CD14-positive monocyte (primary cell): ENCODE data around the gene MAP6. TPM values are rescaled to one million over a fixed set of nuclear protein-coding genes. Genes with fewer than 3 reads are reported as not detected.

Experiments used
- DNase-seq, 3 donors: peaks; one replicate each; pipeline ENCODE4 v3.0.0-alpha.2; 2011 to 2022
- H2AFZ ChIP-seq: 2 replicates; pipeline ENCODE4 v1.6.0; 2012; ENCODE audit warnings: mild to moderate bottlenecking, low read depth, low read length, inconsistent platforms; ENCODE audit not compliant: insufficient read depth, poor library complexity, severe bottlenecking
- H3K27ac ChIP-seq, 2 donors: 1 replicate in 1 of 2; 2 replicates in 1 of 2; pipeline ENCODE4 v1.5.1; 2012 to 2013; ENCODE audit warnings: low read length in 2 of 2, control low read depth in 1 of 2, inconsistent platforms in 1 of 2, low read depth in 1 of 2, mild to moderate bottlenecking in 1 of 2
- H3K27me3 ChIP-seq, 2 donors: one replicate each; pipeline versions ENCODE4 v1.6.0 to v1.6.1; 2011 to 2013; ENCODE audit warnings: low read length in 2 of 2; ENCODE audit not compliant: control insufficient read depth in 2 of 2, insufficient read depth in 2 of 2
- H3K36me3 ChIP-seq, 2 donors: replicated peaks in 1 of 2; 1 replicate in 1 of 2; 2 replicates in 1 of 2; pipeline versions ENCODE4 v1.5.1 to v1.6.1; 2012 to 2013; ENCODE audit warnings: low read length in 2 of 2, control low read depth in 1 of 2, inconsistent platforms in 1 of 2, mild to moderate bottlenecking in 1 of 2; ENCODE audit not compliant: insufficient read depth in 2 of 2, control insufficient read depth in 1 of 2
- H3K4me1 ChIP-seq, 2 donors: 1 replicate in 1 of 2; 2 replicates in 1 of 2; pipeline versions ENCODE4 v1.5.1 to v1.6.1; 2012 to 2013; ENCODE audit warnings: low read length in 2 of 2, control low read depth in 1 of 2, inconsistent platforms in 1 of 2, mild to moderate bottlenecking in 1 of 2, moderate library complexity in 1 of 2; ENCODE audit not compliant: insufficient read depth in 2 of 2, control insufficient read depth in 1 of 2
- H3K4me2 ChIP-seq: replicated peaks from 2 replicates; pipeline ENCODE3; 2012; ENCODE audit warnings: low read length, moderate library complexity, mild to moderate bottlenecking; ENCODE audit not compliant: poor library complexity, severe bottlenecking; ENCODE audit errors: extremely low read depth
- H3K4me3 ChIP-seq, 3 experiments: fragments of 200-600 bp in 1 of 3; sonication (generic) in 1 of 3; replicated peaks in 1 of 3; 1 replicate in 2 of 3; 2 replicates in 1 of 3; pipeline ENCODE4 v1.5.1; 2011 to 2013; ENCODE audit warnings: low read length in 3 of 3, mild to moderate bottlenecking in 3 of 3, control low read depth in 2 of 3, low read depth in 2 of 3, inconsistent platforms in 1 of 3, moderate library complexity in 1 of 3
- H3K79me2 ChIP-seq: 2 replicates; pipeline ENCODE4 v1.6.0; 2012; ENCODE audit warnings: mild to moderate bottlenecking, control low read depth, inconsistent platforms, low read length, moderate library complexity; ENCODE audit not compliant: insufficient read depth
- H3K9ac ChIP-seq: 2 replicates; pipeline ENCODE4 v1.6.0; 2017; ENCODE audit warnings: low read length, mild to moderate bottlenecking; ENCODE audit not compliant: insufficient read depth, poor library complexity, severe bottlenecking
- H3K9me3 ChIP-seq, 2 donors: replicated peaks in 1 of 2; 1 replicate in 1 of 2; 2 replicates in 1 of 2; pipeline versions ENCODE4 v1.5.1 to v1.6.1; 2012 to 2013; ENCODE audit warnings: low read length in 2 of 2, control low read depth in 1 of 2; ENCODE audit not compliant: control insufficient read depth in 1 of 2, insufficient read depth in 1 of 2
- H4K20me1 ChIP-seq: 2 replicates; pipeline ENCODE4 v1.6.0; 2012; ENCODE audit warnings: mild to moderate bottlenecking, low read length, control low read depth, moderate library complexity; ENCODE audit not compliant: insufficient read depth
- H3K27ac Mint-ChIP-seq, 7 donors: one replicate each; pipeline ENCODE4 v1.8.0; 2020; ENCODE audit warnings: mild to moderate bottlenecking in 7 of 7, mixed read lengths in 7 of 7, moderate library complexity in 6 of 7, inconsistent platforms in 2 of 7
- H3K27me3 Mint-ChIP-seq, 3 donors: one replicate each; pipeline ENCODE4 v1.8.0; 2021 to 2022; ENCODE audit warnings: low read depth in 3 of 3, mild to moderate bottlenecking in 3 of 3, mixed read lengths in 3 of 3, moderate library complexity in 3 of 3, inconsistent platforms in 1 of 3
- H3K36me3 Mint-ChIP-seq, 2 donors: one replicate each; pipeline ENCODE4 v1.8.0; 2020; ENCODE audit warnings: mixed read lengths in 2 of 2, inconsistent platforms in 1 of 2, mild to moderate bottlenecking in 1 of 2
- H3K4me1 Mint-ChIP-seq: one replicate; pipeline ENCODE4 v1.8.0; 2020; ENCODE audit warnings: mild to moderate bottlenecking, mixed read lengths
- H3K4me3 Mint-ChIP-seq, 2 donors: one replicate each; pipeline ENCODE4 v1.8.0; 2020; ENCODE audit warnings: mild to moderate bottlenecking in 2 of 2, mixed read lengths in 2 of 2, moderate library complexity in 1 of 2
- H3K9me3 Mint-ChIP-seq, 7 donors: one replicate each; pipeline ENCODE4 v1.8.0; 2020 to 2022; ENCODE audit warnings: mixed read lengths in 7 of 7, mild to moderate bottlenecking in 6 of 7, moderate library complexity in 6 of 7, inconsistent platforms in 2 of 7
- CTCF ChIP-seq: fragments of 200-600 bp; IDR thresholded peaks from one replicate; pipeline ENCODE4 v1.8.0; 2022; ENCODE audit warnings: antibody characterized with exemption, mild to moderate bottlenecking
- WGBS: methylation state at CpG from one replicate; pipeline ENCODE4 v1.1.5; 2013; ENCODE audit warnings: missing lambda C conversion rate; ENCODE audit not compliant: insufficient coverage; 5-methylcytosine and 5-hydroxymethylcytosine counted together
- intact Hi-C, 2 donors: fragments of 100-400 bp; cut with micrococcal nuclease; formaldehyde crosslinking; loops; one replicate each; pipeline versions ENCODE4 v1.15.0 to v1.15.1; 2023
- polyA plus RNA-seq, 3 donors: library from polyadenylated mRNA; depleted of rRNA in 1 of 3; unstranded in 2 of 3; stranded (reverse) in 1 of 3; fragments of 300-500 nt in 2 of 3; fragments of >200 nt in 1 of 3; fragmentation: Illumina TruSeq in 2 of 3; gene quantifications; 1 replicate in 2 of 3; 2 replicates in 1 of 3; pipeline ENCODE4 v1.2.3, GENCODE V29; 2012 to 2021

The MAP6 gene
- polyA plus RNA-seq, 3 donors: not detected

- Mint-ChIP-seq H3K36me3 (no peaks in the 10 kb centered on the region), H3K27me3 (peaks cover 3 to 7% (median 4%) of the 10 kb centered on the region in 3 donors), H3K4me3 (no peak overlapping the region), H3K9me3 (no peaks in the 10 kb centered on the region), H3K27ac (peak overlapping the region in 1 of 7 donors; percentile 15), H3K4me1 (no peaks in the 10 kb centered on the region)
- intact Hi-C loops: no loop called here
- Histone ChIP-seq H3K79me2 (no peaks in the 10 kb centered on the region), H2AFZ (no peak overlapping the region), H3K36me3 (no peaks in the 10 kb centered on the region), H4K20me1 (no peaks in the 10 kb centered on the region), H3K9ac (no peak overlapping the region), H3K4me3 (no peak overlapping the region), H3K27ac (no peak overlapping the region), H3K4me1 (no peaks in the 10 kb centered on the region), H3K9me3 (no peaks in the 10 kb centered on the region), H3K27me3 (peaks cover 3 to 9% of the 10 kb centered on the region in 2 donors), H3K4me2 (no peak overlapping the region)
- no peak for DNase-seq
- over 99% methylated on average over 6 of the region's 8 CpGs for WGBS
- TF ChIP-seq CTCF: no peak
Observed at GRCh38 chr11:75626889-75627529, 41.8 kb downstream of the MAP6 start.

DNA sequence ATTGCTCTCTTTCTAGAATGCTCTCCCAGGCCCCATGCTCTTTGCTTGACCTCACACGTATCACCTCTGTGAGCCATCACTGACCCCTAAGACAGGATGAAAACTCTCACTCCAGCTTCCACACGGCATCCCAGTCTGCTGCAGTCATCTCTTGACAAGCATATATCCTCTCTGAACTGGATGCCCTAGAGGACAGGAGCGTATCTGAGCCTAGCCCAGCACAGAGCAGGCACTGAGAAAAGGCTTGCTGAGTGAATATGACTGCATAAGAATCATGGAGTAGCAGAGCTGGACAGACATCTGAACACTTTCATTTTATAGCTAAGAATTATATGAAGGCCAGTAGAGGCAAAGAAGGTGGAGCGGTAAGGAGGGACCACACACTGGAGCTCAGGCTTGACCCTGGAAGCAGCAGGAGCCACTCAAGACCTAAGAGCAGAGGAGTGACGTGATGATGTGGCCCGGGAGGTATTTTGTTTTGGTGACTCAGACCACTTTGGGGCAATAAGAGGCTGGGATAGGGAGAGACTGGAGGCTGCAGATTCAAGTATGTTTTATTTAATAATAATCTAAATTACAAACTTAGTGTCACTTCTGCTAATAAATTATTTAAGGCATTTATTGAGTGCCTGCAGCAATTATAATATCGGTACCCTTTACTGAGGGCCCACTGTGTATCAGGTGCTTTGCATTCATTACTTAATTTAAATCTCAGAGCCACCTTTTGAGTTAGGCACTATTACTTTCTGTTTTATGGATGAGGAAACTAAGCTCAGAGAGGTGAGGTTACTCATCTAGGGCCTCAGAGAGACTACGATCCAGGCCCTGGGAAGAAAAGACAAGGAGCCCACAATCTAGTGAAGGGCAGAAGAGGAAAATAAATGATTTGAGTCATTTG, 42.6 kb downstream of the MAP6 start:
- Histone ChIP-seq H3K27me3 (peaks cover 0 to 4% of the 10 kb centered on the region in 2 donors), H3K9ac (no peak overlapping the region), H3K4me1 (no peaks in the 10 kb centered on the region), H4K20me1 (no peaks in the 10 kb centered on the region), H3K79me2 (no peaks in the 10 kb centered on the region), H3K27ac (no peak overlapping the region), H2AFZ (no peak overlapping the region), H3K4me2 (no peak overlapping the region), H3K36me3 (no peaks in the 10 kb centered on the region), H3K9me3 (no peaks in the 10 kb centered on the region), H3K4me3 (no peak overlapping the region)
- no peak overlapping the region for H3K4me3 Mint-ChIP-seq
- peak overlapping the region in 1 of 7 donors; percentile 15 for H3K27ac Mint-ChIP-seq
- WGBS: 97% methylated on average over 4 of the region's 8 CpGs
- H3K9me3 Mint-ChIP-seq: no peaks in the 10 kb centered on the region
- intact Hi-C loops: no loop called here
- H3K36me3 Mint-ChIP-seq: no peaks in the 10 kb centered on the region
- DNase-seq: no peak
- no peak for TF ChIP-seq CTCF
- peaks cover 2 to 6% (median 5%) of the 10 kb centered on the region in 3 donors for H3K27me3 Mint-ChIP-seq
- H3K4me1 Mint-ChIP-seq: no peaks in the 10 kb centered on the region
